ENCODE measurements around the gene TAF15. TPM values are rescaled to one million over a fixed set of nuclear protein-coding genes. Genes with fewer than 3 reads are reported as not detected.

TAF15 gene
- total and polyA plus RNA-seq, 7 experiments from 2014 or later: 27.8 to 281 (median 193) TPM

GRCh38 chr17:35841505-35841904 lies 32.2 kb downstream of the TAF15 start:
- ATAC-seq (no peak), DNase-seq (no peak)
- no peak overlapping the region for H3K27ac ChIP-seq (ENCODE audit: low read depth, low read length)
- H3K36me3 ChIP-seq (ENCODE audit: control insufficient read depth in 2 of 3, insufficient read depth in 3 of 3, low read length in 3 of 3): peaks cover 37 to 87% (median 38%) of the 10 kb centered on the region in 3 experiments
- Mint-ChIP-seq H3K4me3 (no peak overlapping the region), H3K27me3 (no peaks in the 10 kb centered on the region), H3K36me3 (peaks cover 9 to 43% (median 34%) of the 10 kb centered on the region in 5 donors), H3K27ac (no peak overlapping the region), H3K4me1 (peaks cover 0 to 6% (median 0%) of the 10 kb centered on the region in 7 donors), H3K9me3 (no peaks in the 10 kb centered on the region)
- H3K4me3 ChIP-seq (ENCODE audit: low read length): no peak overlapping the region
- H3K4me1 ChIP-seq (ENCODE audit: control insufficient read depth in 2 of 2, insufficient read depth in 2 of 2, low read length in 2 of 2): no peaks in the 10 kb centered on the region
- H3K9me3 ChIP-seq (ENCODE audit: control insufficient read depth in 2 of 3, low read length in 3 of 3): no peaks in the 10 kb centered on the region
- intact Hi-C loops (cut with micrococcal nuclease): no loop called here
- H3K27me3 ChIP-seq (ENCODE audit: control insufficient read depth in 2 of 2, insufficient read depth in 2 of 2, low read length in 2 of 2): no peaks in the 10 kb centered on the region
- POLR2A ChIA-PET: no interaction called here
- CTCF ChIA-PET: no interaction called here

DNA sequence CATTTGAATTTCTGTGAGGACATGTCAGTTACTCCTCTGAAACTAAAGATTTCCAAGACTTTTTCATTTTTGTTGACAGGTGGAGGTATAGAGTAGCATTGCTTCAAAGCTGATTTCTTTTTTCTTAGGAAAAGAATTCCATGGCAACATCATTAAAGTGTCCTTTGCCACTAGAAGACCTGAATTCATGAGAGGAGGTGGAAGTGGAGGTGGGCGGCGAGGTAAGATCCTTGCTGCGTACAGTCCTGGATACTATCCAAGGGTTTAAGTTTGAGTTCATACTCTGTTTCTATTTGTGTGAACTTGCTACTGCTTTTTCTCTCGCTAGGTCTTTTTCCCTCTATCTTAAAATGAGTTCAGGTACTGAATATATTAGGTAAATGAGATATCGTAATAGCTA lies 33.0 kb downstream of the TAF15 start:
- ChIA-PET POLR2A (interaction anchor here (1.2 kb wide), 1 partner anchor 33 kb away, joined by 5 read pairs; the partner anchor contains the start of gene TAF15), CTCF (interaction anchor here (0.7 kb wide), 1 partner anchor 98 kb away, joined by 3 read pairs; no protein-coding TSS in a partner anchor)
- DNase-seq: no peak
- H3K4me1 ChIP-seq (ENCODE audit: control insufficient read depth in 2 of 2, insufficient read depth in 2 of 2, low read length in 2 of 2): no peaks in the 10 kb centered on the region
- H3K27me3 ChIP-seq (ENCODE audit: control insufficient read depth in 2 of 2, insufficient read depth in 2 of 2, low read length in 2 of 2): no peaks in the 10 kb centered on the region
- intact Hi-C loops (cut with micrococcal nuclease): no loop called here
- no peak overlapping the region for H3K4me3 ChIP-seq (ENCODE audit: low read length)
- H3K27ac ChIP-seq (ENCODE audit: low read depth, low read length): no peak overlapping the region
- no peak for ATAC-seq
- H3K36me3 ChIP-seq (ENCODE audit: control insufficient read depth in 2 of 3, insufficient read depth in 3 of 3, low read length in 3 of 3): peaks cover 32 to 83% (median 33%) of the 10 kb centered on the region in 3 experiments
- peak overlapping the region in 2 of 9 donors; percentile 20 to 71 for H3K27ac Mint-ChIP-seq
- H3K4me3 Mint-ChIP-seq: no peak overlapping the region
- peaks cover 0 to 6% (median 0%) of the 10 kb centered on the region in 7 donors for H3K4me1 Mint-ChIP-seq
- H3K36me3 Mint-ChIP-seq: peaks cover 9 to 40% (median 33%) of the 10 kb centered on the region in 5 donors
- no peaks in the 10 kb centered on the region for H3K9me3 Mint-ChIP-seq
- no peaks in the 10 kb centered on the region for H3K27me3 Mint-ChIP-seq
- no peaks in the 10 kb centered on the region for H3K9me3 ChIP-seq (ENCODE audit: control insufficient read depth in 2 of 3, low read length in 3 of 3)

GRCh38 chr17:35843698-35844097 lies 34.4 kb downstream of the TAF15 start:
- peak overlapping the region in 4 of 9 donors; percentile 14 to 49 (median 26) for H3K27ac Mint-ChIP-seq
- Histone ChIP-seq H3K27me3 (ENCODE audit: control insufficient read depth in 2 of 2, insufficient read depth in 2 of 2, low read length in 2 of 2) (no peaks in the 10 kb centered on the region), H3K27ac (ENCODE audit: low read depth, low read length) (no peak overlapping the region), H3K4me1 (ENCODE audit: control insufficient read depth in 2 of 2, insufficient read depth in 2 of 2, low read length in 2 of 2) (no peaks in the 10 kb centered on the region), H3K36me3 (ENCODE audit: control insufficient read depth in 2 of 3, insufficient read depth in 3 of 3, low read length in 3 of 3) (peaks cover 26 to 80% (median 32%) of the 10 kb centered on the region in 3 experiments), H3K4me3 (ENCODE audit: low read length) (no peak overlapping the region), H3K9me3 (ENCODE audit: control insufficient read depth in 2 of 3, low read length in 3 of 3) (no peaks in the 10 kb centered on the region)
- CTCF ChIA-PET: no interaction called here
- H3K36me3 Mint-ChIP-seq: peaks cover 9 to 36% (median 34%) of the 10 kb centered on the region in 5 donors
- H3K9me3 Mint-ChIP-seq: no peaks in the 10 kb centered on the region
- H3K27me3 Mint-ChIP-seq: no peaks in the 10 kb centered on the region
- ATAC-seq: no peak
- H3K4me3 Mint-ChIP-seq: no peak overlapping the region
- H3K4me1 Mint-ChIP-seq: peaks cover 0 to 3% (median 0%) of the 10 kb centered on the region in 7 donors
- intact Hi-C loops (cut with micrococcal nuclease): no loop called here
- POLR2A ChIA-PET: interaction anchor here (1.2 kb wide), 1 partner anchor 34 kb away, joined by 5 read pairs; the partner anchor contains the start of gene TAF15
- no peak for DNase-seq

DNA sequence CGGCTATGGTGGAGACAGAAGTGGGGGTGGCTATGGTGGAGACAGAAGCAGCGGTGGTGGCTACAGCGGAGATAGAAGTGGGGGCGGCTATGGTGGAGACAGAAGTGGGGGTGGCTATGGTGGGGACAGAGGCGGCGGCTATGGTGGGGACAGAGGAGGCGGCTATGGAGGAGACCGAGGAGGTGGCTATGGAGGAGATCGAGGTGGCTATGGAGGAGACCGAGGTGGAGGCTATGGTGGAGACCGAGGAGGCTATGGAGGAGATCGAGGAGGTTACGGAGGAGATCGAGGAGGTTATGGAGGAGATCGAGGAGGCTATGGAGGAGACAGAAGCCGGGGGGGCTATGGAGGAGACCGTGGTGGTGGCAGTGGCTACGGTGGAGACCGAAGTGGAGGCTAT lies 35.3 kb downstream of the TAF15 start:
- Histone ChIP-seq H3K36me3 (ENCODE audit: control insufficient read depth in 2 of 3, insufficient read depth in 3 of 3, low read length in 3 of 3) (peaks cover 24 to 76% (median 32%) of the 10 kb centered on the region in 3 experiments), H3K27me3 (ENCODE audit: control insufficient read depth in 2 of 2, insufficient read depth in 2 of 2, low read length in 2 of 2) (no peaks in the 10 kb centered on the region), H3K4me3 (ENCODE audit: low read length) (no peak overlapping the region), H3K4me1 (ENCODE audit: control insufficient read depth in 2 of 2, insufficient read depth in 2 of 2, low read length in 2 of 2) (peaks cover 0 to 6% of the 10 kb centered on the region in 2 donors), H3K27ac (ENCODE audit: low read depth, low read length) (no peak overlapping the region), H3K9me3 (ENCODE audit: control insufficient read depth in 2 of 3, low read length in 3 of 3) (no peaks in the 10 kb centered on the region)
- intact Hi-C loops (cut with micrococcal nuclease): no loop called here
- Mint-ChIP-seq H3K27ac (peak overlapping the region in 2 of 9 donors; percentile 30 to 51), H3K4me1 (peaks cover 0 to 4% (median under 1%) of the 10 kb centered on the region in 7 donors), H3K4me3 (no peak overlapping the region), H3K36me3 (peaks cover 9 to 37% (median 34%) of the 10 kb centered on the region in 5 donors), H3K9me3 (no peaks in the 10 kb centered on the region), H3K27me3 (no peaks in the 10 kb centered on the region)
- ATAC-seq: no peak
- POLR2A ChIA-PET: no interaction called here
- no peak for DNase-seq
- CTCF ChIA-PET: no interaction called here

- H3K9me3 ChIP-seq (ENCODE audit: control insufficient read depth in 2 of 3, low read length in 3 of 3): no peaks in the 10 kb centered on the region
- H3K36me3 Mint-ChIP-seq: peaks cover 9 to 37% (median 35%) of the 10 kb centered on the region in 5 donors
- ChIA-PET POLR2A (no interaction called here), CTCF (no interaction called here)
- peaks cover 0 to 13% of the 10 kb centered on the region in 2 donors for H3K4me1 ChIP-seq (ENCODE audit: control insufficient read depth in 2 of 2, insufficient read depth in 2 of 2, low read length in 2 of 2)
- ATAC-seq (no peak), DNase-seq (no peak)
- peak overlapping the region in 2 of 9 donors; percentile 23 to 61 for H3K27ac Mint-ChIP-seq
- H3K27me3 ChIP-seq (ENCODE audit: control insufficient read depth in 2 of 2, insufficient read depth in 2 of 2, low read length in 2 of 2): no peaks in the 10 kb centered on the region
- intact Hi-C loops (cut with micrococcal nuclease): loop anchor here in 1 of 2 donors (5.0 kb wide), 2 partner anchors 46 to 121 kb away; no protein-coding TSS in a partner anchor
- H3K27me3 Mint-ChIP-seq: no peaks in the 10 kb centered on the region
- H3K27ac ChIP-seq (ENCODE audit: low read depth, low read length): no peak overlapping the region
- no peak overlapping the region for H3K4me3 Mint-ChIP-seq
- no peaks in the 10 kb centered on the region for H3K9me3 Mint-ChIP-seq
- peaks cover 0 to 13% (median 3%) of the 10 kb centered on the region in 7 donors for H3K4me1 Mint-ChIP-seq
- H3K4me3 ChIP-seq (ENCODE audit: low read length): no peak overlapping the region
- peaks cover 24 to 60% (median 28%) of the 10 kb centered on the region in 3 experiments for H3K36me3 ChIP-seq (ENCODE audit: control insufficient read depth in 2 of 3, insufficient read depth in 3 of 3, low read length in 3 of 3)
Observed at GRCh38 chr17:35846055-35846809, 36.9 kb downstream of the TAF15 start.

DNA sequence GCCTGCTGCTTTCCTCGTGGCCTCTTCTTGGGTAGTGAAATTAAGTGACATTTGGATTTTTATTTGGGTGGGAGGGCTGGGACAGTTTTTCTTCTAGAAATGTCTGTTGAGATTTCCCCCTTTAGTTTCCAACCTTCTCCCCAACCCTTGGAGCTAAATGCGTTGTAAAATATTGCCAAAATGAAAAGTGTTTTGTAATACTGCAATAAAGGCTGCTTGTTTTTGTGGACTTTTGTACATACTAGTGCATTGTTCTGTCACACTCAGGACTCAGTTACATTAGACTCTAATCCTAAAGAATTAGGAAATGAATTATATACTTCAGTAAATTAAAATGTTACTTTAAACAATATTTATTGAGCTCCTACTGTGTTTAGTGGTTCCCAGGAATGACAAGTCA lies 37.7 kb downstream of the TAF15 start:
- Histone ChIP-seq H3K4me3 (ENCODE audit: low read length) (no peak overlapping the region), H3K4me1 (ENCODE audit: control insufficient read depth in 2 of 2, insufficient read depth in 2 of 2, low read length in 2 of 2) (peaks cover 0 to 13% of the 10 kb centered on the region in 2 donors), H3K27me3 (ENCODE audit: control insufficient read depth in 2 of 2, insufficient read depth in 2 of 2, low read length in 2 of 2) (no peaks in the 10 kb centered on the region), H3K27ac (ENCODE audit: low read depth, low read length) (no peak overlapping the region), H3K36me3 (ENCODE audit: control insufficient read depth in 2 of 3, insufficient read depth in 3 of 3, low read length in 3 of 3) (peaks cover 24 to 52% (median 25%) of the 10 kb centered on the region in 3 experiments), H3K9me3 (ENCODE audit: control insufficient read depth in 2 of 3, low read length in 3 of 3) (no peaks in the 10 kb centered on the region)
- Mint-ChIP-seq H3K27ac (no peak overlapping the region), H3K9me3 (no peaks in the 10 kb centered on the region), H3K4me1 (peaks cover 0 to 15% (median 5%) of the 10 kb centered on the region in 7 donors), H3K4me3 (no peak overlapping the region), H3K36me3 (peaks cover 9 to 38% (median 36%) of the 10 kb centered on the region in 5 donors), H3K27me3 (no peaks in the 10 kb centered on the region)
- CTCF ChIA-PET: no interaction called here
- POLR2A ChIA-PET: no interaction called here
- DNase-seq (no peak), ATAC-seq (no peak)
- intact Hi-C loops (cut with micrococcal nuclease): loop anchor here in 1 of 2 donors (5.0 kb wide), 2 partner anchors 45 to 120 kb away; no protein-coding TSS in a partner anchor
